K562 (cell line): ENCODE measurements around the gene LDLRAD1. TPM values are rescaled to one million over a fixed set of nuclear protein-coding genes. Genes with fewer than 3 reads are reported as not detected.

Source experiments
- CSDE1 ChIP-seq, 2 experiments: fragments of 450-650 bp; IDR thresholded peaks; 2 replicates each; pipeline ENCODE4 v1.6.1; 2016; ENCODE audit warnings: mild to moderate bottlenecking in 1 of 2
- CXXC5 ChIP-seq: fragments of 250-450 bp; sonication (Bioruptor Pico); IDR thresholded peaks from 2 replicates; pipeline ENCODE4 v1.8.0; 2022; ENCODE audit warnings: inconsistent platforms, mild to moderate bottlenecking, moderate library complexity
- DPF2 ChIP-seq: fragments of 450-650 bp; IDR thresholded peaks from 2 replicates; pipeline ENCODE4 v1.6.1; 2016
- ELF1 ChIP-seq: fragments of 200-800 bp; sonication (Bioruptor generic); IDR thresholded peaks from 2 replicates; pipeline ENCODE4 v1.6.1; 2016; ENCODE audit warnings: missing genetic modification characterization, missing compliant biosample characterization
- FOXA1 ChIP-seq: fragments of 450-650 bp; IDR thresholded peaks from 2 replicates; pipeline ENCODE4 v1.6.1; 2016; ENCODE audit warnings: mild to moderate bottlenecking, borderline replicate concordance
- HDAC1 ChIP-seq, 2 experiments: fragments of 450-650 bp; IDR thresholded peaks; 2 replicates each; pipeline ENCODE4 v1.6.1; 2016 to 2017; ENCODE audit warnings: inconsistent platforms in 1 of 2, mild to moderate bottlenecking in 1 of 2, moderate library complexity in 1 of 2
- NFXL1 ChIP-seq: fragments of 450-650 bp; formaldehyde crosslinking; IDR thresholded peaks from 2 replicates; pipeline ENCODE4 v1.4.0; 2021; ENCODE audit warnings: mild to moderate bottlenecking
- PHF20 ChIP-seq: fragments of 450-650 bp; IDR thresholded peaks from 2 replicates; pipeline ENCODE4 v1.6.1; 2018; ENCODE audit not compliant: partially characterized antibody
- RCOR1 ChIP-seq, 2 experiments: IDR thresholded peaks; 2 replicates each; pipeline ENCODE4 v1.6.1; 2012; ENCODE audit warnings: low read depth in 2 of 2, low read length in 2 of 2, borderline replicate concordance in 1 of 2, improper control_type of control experiment in 1 of 2
- RHOXF2B ChIP-seq: fragments of 250-450 bp; sonication (Bioruptor Pico); conservative IDR thresholded peaks from 2 replicates; pipeline ENCODE4 v1.5.1; 2021
- SNIP1 ChIP-seq: fragments of 450-650 bp; IDR thresholded peaks from 2 replicates; pipeline ENCODE4 v1.7.1; 2017; ENCODE audit warnings: low read depth, mild to moderate bottlenecking
- SOX6 ChIP-seq: fragments of 450-650 bp; IDR thresholded peaks from 2 replicates; pipeline ENCODE4 v1.6.1; 2014; ENCODE audit warnings: mild to moderate bottlenecking
- STAT5A ChIP-seq: IDR thresholded peaks from 2 replicates; pipeline ENCODE4 v1.6.1; 2012; ENCODE audit warnings: low read length, inconsistent platforms, borderline replicate concordance
- TCF3 ChIP-seq: sonication (generic); formaldehyde crosslinking; IDR thresholded peaks from 2 replicates; pipeline ENCODE4 v1.4.0; 2020; ENCODE audit warnings: mild to moderate bottlenecking, missing genetic modification reagents
- TCF7 ChIP-seq: sonication (generic); IDR thresholded peaks from 2 replicates; pipeline ENCODE4 v1.6.1; 2016; ENCODE audit warnings: antibody characterized with exemption, borderline replicate concordance
- ZNF143 ChIP-seq: sonication (generic); formaldehyde crosslinking; IDR thresholded peaks from 2 replicates; pipeline ENCODE4 v1.9.0; 2022; ENCODE audit warnings: mild to moderate bottlenecking, missing genetic modification reagents
- ZNF146 ChIP-seq: IDR thresholded peaks from one replicate; pipeline ENCODE4 v1.6.1; 2018; ENCODE audit warnings: missing compliant biosample characterization; ENCODE audit not compliant: unreplicated experiment
- ZNF217 ChIP-seq: sonication (generic); formaldehyde crosslinking; IDR thresholded peaks from 2 replicates; pipeline ENCODE4 v1.8.0; 2022; ENCODE audit warnings: mild to moderate bottlenecking, missing genetic modification reagents
- ZNF224 ChIP-seq: sonication (generic); formaldehyde crosslinking; IDR thresholded peaks from 2 replicates; pipeline ENCODE4 v1.8.0; 2022; ENCODE audit warnings: mild to moderate bottlenecking, missing genetic modification reagents
- ZNF274 ChIP-seq: IDR thresholded peaks from 2 replicates; pipeline ENCODE4 v1.6.1; 2011; ENCODE audit warnings: low read depth, mild to moderate bottlenecking, low read length, moderate library complexity, borderline replicate concordance
- ZNF695 ChIP-seq: fragments of 450-650 bp; formaldehyde crosslinking; IDR thresholded peaks from 2 replicates; pipeline ENCODE4 v1.4.0; 2020; ENCODE audit warnings: mild to moderate bottlenecking, moderate library complexity
- polyA plus RNA-seq, 8 experiments: library from polyadenylated mRNA; depleted of rRNA in 4 of 8; stranded (reverse) in 5 of 8; unstranded in 3 of 8; fragments of >200 nt; fragmentation: Nextera tagmentation in 2 of 8; fragmentation: Illumina TruSeq in 1 of 8; extraction: Ambion mirVana in 2 of 8; extraction: Trizol in 1 of 8; gene quantifications; 2 replicates each; pipeline versions ENCODE4 v1.2.1 to v1.2.3, GENCODE V29; 2011 to 2014; ENCODE audit warnings: inconsistent platforms in 1 of 8, missing spikeins in 1 of 8
- total RNA-seq, 7 experiments: library from RNA; depleted of rRNA in 6 of 7; stranded (reverse); fragments of >200 nt in 6 of 7; fragmentation: Illumina TruSeq in 2 of 7; extraction: Trizol in 2 of 7; gene quantifications; 2 replicates each; pipeline versions ENCODE4 v1.2.1 to v1.2.3, GENCODE V29; 2011 to 2021; ENCODE audit warnings: low replicate concordance in 1 of 7
- TF ChIP-seq, protein P1 (sequence below): sonication (generic); formaldehyde crosslinking; IDR thresholded peaks from 2 replicates; pipeline ENCODE4 v1.8.0; 2022; ENCODE audit warnings: missing genetic modification reagents, mild to moderate bottlenecking, borderline replicate concordance
- TF ChIP-seq, protein P2 (sequence below): fragments of 450-650 bp; IDR thresholded peaks from 2 replicates; pipeline ENCODE4 v1.6.1; 2016; ENCODE audit warnings: low read depth, mild to moderate bottlenecking, moderate library complexity
- TF ChIP-seq, protein P3 (sequence below), 2 experiments: fragments of 250-450 bp in 1 of 2; fragments of 450-650 bp in 1 of 2; sonication (Bioruptor Pico) in 1 of 2; IDR thresholded peaks; 2 replicates each; pipeline versions ENCODE4 v1.6.1 to v1.8.0; 2016 to 2021; ENCODE audit warnings: mild to moderate bottlenecking in 2 of 2, moderate library complexity in 2 of 2, missing compliant biosample characterization in 1 of 2, missing genetic modification characterization in 1 of 2
- TF ChIP-seq, protein P4 (sequence below): fragments of 450-650 bp; conservative IDR thresholded peaks from 2 replicates; pipeline ENCODE4 v1.6.1; 2016; ENCODE audit warnings: missing genetic modification characterization, low read depth, mild to moderate bottlenecking, missing compliant biosample characterization, moderate library complexity
- TF ChIP-seq, protein P5 (sequence below): fragments of 250-450 bp; sonication (Bioruptor Pico); IDR thresholded peaks from 2 replicates; pipeline ENCODE4 v1.4.0; 2020; ENCODE audit warnings: mild to moderate bottlenecking, moderate library complexity, borderline replicate concordance

The LDLRAD1 gene
- total and polyA plus RNA-seq, 9 of the 15 experiments (the other 6 are each of a cell fraction or from before 2014, with no cell fraction given): not detected

DNA sequence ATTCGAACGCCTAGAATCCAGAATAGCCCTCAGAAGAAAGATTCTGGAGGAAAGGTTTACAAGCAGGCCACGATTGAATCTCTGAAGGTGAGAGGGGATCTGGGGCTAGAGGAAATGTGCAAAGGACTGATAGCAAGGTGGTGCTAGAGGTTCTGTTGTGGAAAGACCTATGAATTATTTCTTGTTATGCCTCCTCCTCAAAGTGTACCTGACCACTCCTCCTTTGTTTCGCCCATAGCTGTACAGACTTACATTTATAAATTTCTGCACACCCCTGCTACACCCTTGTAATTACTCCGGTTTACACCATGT, 36.4 kb upstream of the LDLRAD1 start (continued):
- TF ChIP-seq ELF1 (no peak), ZNF143 (no peak), NFXL1 (no peak), ZNF274 (no peak), RCOR1 (IDR thresholded peaks at IDR 0.05; ENCODE audit: borderline replicate concordance in 1 of 2, low read depth in 2 of 2, low read length in 2 of 2) (peak in 1 of 2 experiments; percentile 77; a peak in 1 of 4 replicates), TCF3 (peak; percentile 85), ZNF224 (CRISPR knock-in tag) (no peak), ZNF695 (CRISPR knock-in tag) (no peak), SOX6 (peak; percentile 68), CSDE1 (IDR thresholded peaks at IDR 0.05) (no peak), FOXA1 (no peak), TCF7 (0 out of 2 replicates have a peak, but pooled peaks have one; percentile 47), DPF2 (peak; percentile 86), STAT5A (peak; percentile 46; the same call in 1 of the 2 replicates), RHOXF2B (CRISPR knock-in tag) (no peak), PHF20 (no peak), CXXC5 (CRISPR knock-in tag) (0 out of 2 replicates have a peak, but pooled peaks have one; percentile 15), ZNF217 (CRISPR knock-in tag) (no peak), ZNF146 (CRISPR knock-in tag) (no peak), HDAC1 (IDR thresholded peaks at IDR 0.05) (peak in 1 of 2 experiments; percentile 67; a peak in 2 of 4 replicates), SNIP1 (no peak)
- TF ChIP-seq, protein P1, sequence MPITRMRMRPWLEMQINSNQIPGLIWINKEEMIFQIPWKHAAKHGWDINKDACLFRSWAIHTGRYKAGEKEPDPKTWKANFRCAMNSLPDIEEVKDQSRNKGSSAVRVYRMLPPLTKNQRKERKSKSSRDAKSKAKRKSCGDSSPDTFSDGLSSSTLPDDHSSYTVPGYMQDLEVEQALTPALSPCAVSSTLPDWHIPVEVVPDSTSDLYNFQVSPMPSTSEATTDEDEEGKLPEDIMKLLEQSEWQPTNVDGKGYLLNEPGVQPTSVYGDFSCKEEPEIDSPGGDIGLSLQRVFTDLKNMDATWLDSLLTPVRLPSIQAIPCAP (CRISPR knock-in tag): no peak
- TF ChIP-seq, protein P2, sequence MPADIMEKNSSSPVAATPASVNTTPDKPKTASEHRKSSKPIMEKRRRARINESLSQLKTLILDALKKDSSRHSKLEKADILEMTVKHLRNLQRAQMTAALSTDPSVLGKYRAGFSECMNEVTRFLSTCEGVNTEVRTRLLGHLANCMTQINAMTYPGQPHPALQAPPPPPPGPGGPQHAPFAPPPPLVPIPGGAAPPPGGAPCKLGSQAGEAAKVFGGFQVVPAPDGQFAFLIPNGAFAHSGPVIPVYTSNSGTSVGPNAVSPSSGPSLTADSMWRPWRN: no peak
- TF ChIP-seq, protein P3, sequence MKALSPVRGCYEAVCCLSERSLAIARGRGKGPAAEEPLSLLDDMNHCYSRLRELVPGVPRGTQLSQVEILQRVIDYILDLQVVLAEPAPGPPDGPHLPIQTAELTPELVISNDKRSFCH (CRISPR knock-in tag; IDR thresholded peaks at IDR 0.05): no peak
- TF ChIP-seq, protein P3 (tag; IDR thresholded peaks at IDR 0.05): no peak
- TF ChIP-seq, protein P4, sequence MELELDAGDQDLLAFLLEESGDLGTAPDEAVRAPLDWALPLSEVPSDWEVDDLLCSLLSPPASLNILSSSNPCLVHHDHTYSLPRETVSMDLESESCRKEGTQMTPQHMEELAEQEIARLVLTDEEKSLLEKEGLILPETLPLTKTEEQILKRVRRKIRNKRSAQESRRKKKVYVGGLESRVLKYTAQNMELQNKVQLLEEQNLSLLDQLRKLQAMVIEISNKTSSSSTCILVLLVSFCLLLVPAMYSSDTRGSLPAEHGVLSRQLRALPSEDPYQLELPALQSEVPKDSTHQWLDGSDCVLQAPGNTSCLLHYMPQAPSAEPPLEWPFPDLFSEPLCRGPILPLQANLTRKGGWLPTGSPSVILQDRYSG (tag): no peak
- TF ChIP-seq, protein P5, sequence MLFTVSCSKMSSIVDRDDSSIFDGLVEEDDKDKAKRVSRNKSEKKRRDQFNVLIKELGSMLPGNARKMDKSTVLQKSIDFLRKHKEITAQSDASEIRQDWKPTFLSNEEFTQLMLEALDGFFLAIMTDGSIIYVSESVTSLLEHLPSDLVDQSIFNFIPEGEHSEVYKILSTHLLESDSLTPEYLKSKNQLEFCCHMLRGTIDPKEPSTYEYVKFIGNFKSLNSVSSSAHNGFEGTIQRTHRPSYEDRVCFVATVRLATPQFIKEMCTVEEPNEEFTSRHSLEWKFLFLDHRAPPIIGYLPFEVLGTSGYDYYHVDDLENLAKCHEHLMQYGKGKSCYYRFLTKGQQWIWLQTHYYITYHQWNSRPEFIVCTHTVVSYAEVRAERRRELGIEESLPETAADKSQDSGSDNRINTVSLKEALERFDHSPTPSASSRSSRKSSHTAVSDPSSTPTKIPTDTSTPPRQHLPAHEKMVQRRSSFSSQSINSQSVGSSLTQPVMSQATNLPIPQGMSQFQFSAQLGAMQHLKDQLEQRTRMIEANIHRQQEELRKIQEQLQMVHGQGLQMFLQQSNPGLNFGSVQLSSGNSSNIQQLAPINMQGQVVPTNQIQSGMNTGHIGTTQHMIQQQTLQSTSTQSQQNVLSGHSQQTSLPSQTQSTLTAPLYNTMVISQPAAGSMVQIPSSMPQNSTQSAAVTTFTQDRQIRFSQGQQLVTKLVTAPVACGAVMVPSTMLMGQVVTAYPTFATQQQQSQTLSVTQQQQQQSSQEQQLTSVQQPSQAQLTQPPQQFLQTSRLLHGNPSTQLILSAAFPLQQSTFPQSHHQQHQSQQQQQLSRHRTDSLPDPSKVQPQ (CRISPR knock-in tag): no peak
